ENCODE data around the gene RIPPLY1.
A peak's percentile ranks its signal among the peaks of the same experiment; 100 is the strongest.
"Not testable (repeated sequence)": the region's sequence is repeated elsewhere in the genome, so short reads cannot be mapped to it uniquely, and the experiment has no call there.

Gene RIPPLY1

DNA sequence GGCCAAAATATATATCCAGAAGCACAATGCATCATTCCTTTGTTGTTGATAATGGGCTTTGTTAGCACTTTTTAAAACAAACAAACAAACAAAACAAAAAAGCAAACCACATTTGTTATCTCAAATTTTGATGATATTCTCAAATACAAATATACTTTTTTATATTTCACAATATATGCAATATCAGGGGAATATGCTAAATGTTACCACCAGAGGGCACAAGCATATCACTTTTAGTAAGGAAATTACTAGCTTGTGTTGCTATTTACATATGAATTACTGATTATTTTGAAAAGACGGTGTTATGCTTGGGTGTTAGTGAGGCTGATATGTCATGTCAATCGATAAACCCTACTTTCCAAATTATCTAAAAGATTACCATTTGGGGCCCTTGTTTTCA, 29.1 kb downstream of the RIPPLY1 start:
- peak; percentile 41 to 44 for DNase-seq (ENCODE audit: low read depth in 2 of 2)
- H3K4me3 ChIP-seq (replicated peaks in 1 of 2; ENCODE audit: low read depth in 2 of 2, low read length in 2 of 2): no peak overlapping the region
- TF ChIP-seq, protein P1, sequence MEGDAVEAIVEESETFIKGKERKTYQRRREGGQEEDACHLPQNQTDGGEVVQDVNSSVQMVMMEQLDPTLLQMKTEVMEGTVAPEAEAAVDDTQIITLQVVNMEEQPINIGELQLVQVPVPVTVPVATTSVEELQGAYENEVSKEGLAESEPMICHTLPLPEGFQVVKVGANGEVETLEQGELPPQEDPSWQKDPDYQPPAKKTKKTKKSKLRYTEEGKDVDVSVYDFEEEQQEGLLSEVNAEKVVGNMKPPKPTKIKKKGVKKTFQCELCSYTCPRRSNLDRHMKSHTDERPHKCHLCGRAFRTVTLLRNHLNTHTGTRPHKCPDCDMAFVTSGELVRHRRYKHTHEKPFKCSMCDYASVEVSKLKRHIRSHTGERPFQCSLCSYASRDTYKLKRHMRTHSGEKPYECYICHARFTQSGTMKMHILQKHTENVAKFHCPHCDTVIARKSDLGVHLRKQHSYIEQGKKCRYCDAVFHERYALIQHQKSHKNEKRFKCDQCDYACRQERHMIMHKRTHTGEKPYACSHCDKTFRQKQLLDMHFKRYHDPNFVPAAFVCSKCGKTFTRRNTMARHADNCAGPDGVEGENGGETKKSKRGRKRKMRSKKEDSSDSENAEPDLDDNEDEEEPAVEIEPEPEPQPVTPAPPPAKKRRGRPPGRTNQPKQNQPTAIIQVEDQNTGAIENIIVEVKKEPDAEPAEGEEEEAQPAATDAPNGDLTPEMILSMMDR (IDR thresholded peaks at IDR 0.05; ENCODE audit: low read depth, low read length): peak; percentile 44

GRCh38 chrX:106872796-106873195, 30.3 kb downstream of the RIPPLY1 start:
- peak in 1 of 2 donors; percentile 23 for DNase-seq (ENCODE audit: low read depth in 2 of 2)
- H3K4me3 ChIP-seq (replicated peaks in 1 of 2; ENCODE audit: low read depth in 2 of 2, low read length in 2 of 2): not testable (repeated sequence)

GRCh38 chrX:106863697-106864096, 39.4 kb downstream of the RIPPLY1 start:
- no peak for DNase-seq (ENCODE audit: low read depth in 2 of 2)
- TF ChIP-seq, protein P1 (IDR thresholded peaks at IDR 0.05; ENCODE audit: low read depth, low read length): no peak
- H3K4me3 ChIP-seq (replicated peaks in 1 of 2; ENCODE audit: low read depth in 2 of 2, low read length in 2 of 2): no peak overlapping the region

DNA sequence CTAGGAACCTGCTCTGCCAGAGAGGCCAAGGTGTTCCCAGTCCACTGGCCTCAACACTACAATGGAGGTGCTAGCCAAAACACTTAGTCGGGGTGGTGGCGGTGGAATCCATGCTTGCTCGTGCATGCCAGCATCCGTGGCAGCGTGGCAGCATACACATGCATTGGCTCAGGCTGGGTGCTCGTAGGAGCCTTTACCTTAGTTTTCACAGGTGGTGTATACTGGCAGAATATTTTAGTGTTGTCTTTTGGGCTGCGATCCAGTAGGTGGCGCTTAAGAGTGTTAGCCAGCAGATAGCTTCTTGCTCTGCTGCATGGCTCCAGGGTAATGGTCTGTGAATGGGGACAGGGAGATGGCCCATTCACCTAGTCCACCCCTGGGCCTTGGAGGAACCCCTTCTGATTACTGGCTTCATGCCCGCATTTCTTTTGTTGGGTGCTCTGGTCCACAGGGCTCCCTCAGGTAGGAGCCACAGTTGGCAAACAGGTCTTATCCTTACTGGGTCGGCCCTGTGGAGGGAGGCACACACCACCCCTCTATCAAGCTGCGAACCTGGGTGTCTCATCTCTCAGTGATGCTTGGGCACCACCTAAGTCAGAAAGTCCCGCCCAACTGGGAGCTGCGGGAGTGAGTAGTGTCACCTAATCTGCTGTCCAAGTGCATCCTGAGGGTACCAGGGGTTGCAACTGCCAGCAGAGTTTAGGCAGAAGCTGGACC, 40.0 kb downstream of the RIPPLY1 start:
- DNase-seq (ENCODE audit: low read depth in 2 of 2): peak; percentile 0 to 6
- TF ChIP-seq, protein P1 (IDR thresholded peaks at IDR 0.05; ENCODE audit: low read depth, low read length): peak; percentile 32

More for the DNA sequence above, 40.0 kb downstream of the RIPPLY1 start:
- H3K4me3 ChIP-seq (replicated peaks in 1 of 2; ENCODE audit: low read depth in 2 of 2, low read length in 2 of 2): no peak overlapping the region

Data from cardiac fibroblast (primary cell).